Lower leg skin (tissue), 4 donors: ENCODE results near the gene KIR2DL3. TPM values are rescaled to one million over a fixed set of nuclear protein-coding genes. Genes with fewer than 3 reads are reported as not detected.

ENCODE experiments used
- DNase-seq, 2 donors: peaks; one replicate each; pipeline ENCODE4 v3.0.0-alpha.2; 2019; ENCODE audit warnings: low spot score in 2 of 2
- H3K4me3 ChIP-seq: fragments of 200-600 bp; sonication (generic); 2 replicates; pipeline ENCODE4 v1.5.1; 2017; ENCODE audit warnings: mild to moderate bottlenecking, low read depth; ENCODE audit not compliant: poor library complexity, severe bottlenecking
- CTCF ChIP-seq, 3 donors: fragments of 450-650 bp; IDR thresholded peaks; one replicate each; pipeline ENCODE4 v1.5.1; 2016; ENCODE audit warnings: antibody characterized with exemption in 3 of 3, mild to moderate bottlenecking in 3 of 3, moderate library complexity in 2 of 3
- POLR2A ChIP-seq, 2 donors: fragments of 450-650 bp; IDR thresholded peaks; one replicate each; pipeline ENCODE4 v1.6.1; 2016 to 2017; ENCODE audit warnings: antibody characterized with exemption in 2 of 2, mild to moderate bottlenecking in 1 of 2, moderate library complexity in 1 of 2
- WGBS, 2 donors: methylation state at CpG; one replicate each; pipeline ENCODE4 v1.1.5; 2018; 5-methylcytosine and 5-hydroxymethylcytosine counted together
- intact Hi-C: fragments of 100-400 bp; cut with DNase I; formaldehyde crosslinking; loops from one replicate; pipeline ENCODE4 v1.15.0; 2023; ENCODE audit warnings: low total_unique reads
- total RNA-seq, 4 donors: library from RNA; depleted of rRNA; stranded (reverse); fragments of >200 nt; gene quantifications; one replicate each; pipeline ENCODE4 v1.1.0, GENCODE V29; 2016

KIR2DL3 gene
- total RNA-seq, 4 donors from 2014 or later, result not detected

- DNase-seq, result peak in 1 of 2 donors; percentile 14
- WGBS, 2 donors, result 65 to 85% methylated on average over 3 of the region's 3 CpGs
- TF ChIP-seq POLR2A (IDR thresholded peaks at IDR 0.05) (no peak), CTCF (IDR thresholded peaks at IDR 0.05) (no peak)
- H3K4me3 ChIP-seq, result no peak overlapping the region
- intact Hi-C loops, result no loop called here
These were observed 13.7 kb upstream of the KIR2DL3 start for GRCh38 chr19:54724644-54725043.

GRCh38 chr19:54725321-54725720, 13.0 kb upstream of the KIR2DL3 start:
- DNase-seq, result peak in 1 of 2 donors; percentile 69
- intact Hi-C loops, result no loop called here
- no peak overlapping the region for H3K4me3 ChIP-seq
- TF ChIP-seq CTCF (IDR thresholded peaks at IDR 0.05), result no peak
- TF ChIP-seq POLR2A (IDR thresholded peaks at IDR 0.05), result no peak
- 76 to 86% methylated on average over 7 of the region's 7 CpGs for WGBS, 2 donors

GRCh38 chr19:54727562-54727961, 10.8 kb upstream of the KIR2DL3 start:
- TF ChIP-seq POLR2A (IDR thresholded peaks at IDR 0.05) (no peak), CTCF (IDR thresholded peaks at IDR 0.05) (no peak)
- intact Hi-C loops, result no loop called here
- peak in 1 of 2 donors; percentile 42 for DNase-seq
- no peak overlapping the region for H3K4me3 ChIP-seq
- WGBS, 2 donors, result 76 to 86% methylated on average over 10 of the region's 10 CpGs

GRCh38 chr19:54728167-54728566, 10.1 kb upstream of the KIR2DL3 start:
- 61 to 70% methylated on average over 3 of the region's 3 CpGs for WGBS, 2 donors
- intact Hi-C loops, result no loop called here
- peak in 1 of 2 donors; percentile 58 for DNase-seq
- TF ChIP-seq CTCF (IDR thresholded peaks at IDR 0.05), result no peak
- no peak overlapping the region for H3K4me3 ChIP-seq

DNA sequence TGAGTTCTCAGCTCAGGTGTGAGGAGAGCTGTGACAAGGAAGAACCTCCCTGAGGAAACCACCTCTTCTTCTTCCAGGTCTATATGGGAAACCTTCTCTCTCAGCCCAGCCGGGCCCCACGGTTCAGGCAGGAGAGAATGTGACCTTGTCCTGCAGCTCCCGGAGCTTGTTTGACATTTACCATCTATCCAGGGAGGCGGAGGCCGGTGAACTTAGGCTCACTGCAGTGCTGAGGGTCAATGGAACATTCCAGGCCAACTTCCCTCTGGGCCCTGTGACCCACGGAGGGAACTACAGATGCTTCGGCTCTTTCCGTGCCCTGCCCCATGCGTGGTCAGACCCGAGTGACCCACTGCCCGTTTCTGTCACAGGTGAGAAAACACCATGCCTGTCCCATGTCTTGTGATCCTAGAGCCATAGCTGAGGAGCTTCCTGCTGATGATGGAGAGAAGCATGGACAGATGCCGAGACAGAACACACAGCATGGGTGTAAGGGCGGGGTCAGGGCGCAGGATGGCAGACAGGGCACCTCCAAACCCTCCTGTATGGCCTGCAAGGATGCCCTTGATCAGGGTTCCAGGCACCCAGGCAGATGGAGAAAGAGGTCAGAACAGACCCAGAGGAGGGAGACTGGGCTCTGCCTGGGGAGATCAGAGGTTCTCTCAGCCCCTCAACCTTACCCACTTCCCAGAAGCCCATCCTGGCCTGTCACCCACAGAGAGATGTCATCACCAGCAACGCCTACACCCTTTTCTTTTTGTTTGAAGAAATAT, 8.7 kb upstream of the KIR2DL3 start:
- no peak overlapping the region for H3K4me3 ChIP-seq
- WGBS, 2 donors, result 67 to 76% methylated on average over 12 to 14 of the region's 15 CpGs
- TF ChIP-seq POLR2A (IDR thresholded peaks at IDR 0.05), result no peak
- no peak for DNase-seq
- intact Hi-C loops, result no loop called here

- DNase-seq, result no peak
- intact Hi-C loops, result no loop called here
- 60 to 67% methylated on average over 8 of the region's 8 CpGs for WGBS, 2 donors
- H3K4me3 ChIP-seq, result no peak overlapping the region
- no peak for TF ChIP-seq POLR2A (IDR thresholded peaks at IDR 0.05)
- no peak for TF ChIP-seq CTCF (IDR thresholded peaks at IDR 0.05)
These were observed 7.1 kb upstream of the KIR2DL3 start for GRCh38 chr19:54731191-54731590.
